GM12878 (cell line): ENCODE data around the gene MACROD2. TPM values are rescaled to one million over a fixed set of nuclear protein-coding genes. Genes with fewer than 3 reads are reported as not detected.

ENCODE experiments used
- ATAC-seq: fragments of 200-7000 bp; cut with Tn5 transposase; 3 replicates; pipeline ENCODE4 v1.9.1; 2020; ENCODE audit warnings: mild to moderate bottlenecking, moderate library complexity
- BruUV-seq: library from RNA; stranded (reverse); fragments of 400-500 nt; replicated peaks from 2 replicates; lab custom pipeline; 2021; lab: Mats Ljungman, UMichigan
- CTCF ChIA-PET: fragments of 300-600 bp; sonication (Branson Sonifier 250); formaldehyde crosslinking; extraction: SDS; loops from one replicate; lab custom pipeline; 2021; ENCODE audit warnings: inconsistent platforms; lab: Yijun Ruan, JAX
- POLR2A ChIA-PET: fragments of 350-600 bp; formaldehyde crosslinking; extraction: SDS; loops from one replicate; lab custom pipeline; 2021; ENCODE audit warnings: inconsistent platforms; lab: Charles Lee
- RAD21 ChIA-PET: fragments of 300-600 bp; sonication (Branson Sonifier 250); formaldehyde crosslinking; loops from one replicate; lab custom pipeline; 2023; ENCODE audit warnings: antibody characterized with exemption; ENCODE audit not compliant: unreplicated experiment; lab: Charles Lee
- SMC1A ChIA-PET: fragments of 300-600 bp; sonication (Branson Sonifier 250); formaldehyde crosslinking; loops from one replicate; lab custom pipeline; 2023; ENCODE audit not compliant: unreplicated experiment, uncharacterized antibody; lab: Charles Lee
- DNase-seq: peaks from one replicate; pipeline ENCODE4 v3.0.0-alpha.2; 2011; ENCODE audit warnings: low read depth, low spot score
- FAIRE-seq: peaks from 3 replicates; lab custom pipeline; 2011; peaks lifted over from hg19 to GRCh38; lab: Jason Lieb, UNC
- H2AFZ ChIP-seq: 2 replicates; pipeline ENCODE4 v1.6.0; 2011; ENCODE audit warnings: low read depth, low read length, control low read depth; ENCODE audit not compliant: control insufficient read depth
- H3K27ac ChIP-seq: 2 replicates; pipeline ENCODE4 v1.5.1; 2011; ENCODE audit warnings: control low read depth; ENCODE audit not compliant: control insufficient read depth, insufficient read depth
- H3K27me3 ChIP-seq, 2 experiments: replicated peaks in 1 of 2; 2 replicates each; pipeline versions ENCODE4 v1.6.0 to v1.6.1; 2011; ENCODE audit warnings: low read length in 1 of 2; ENCODE audit not compliant: control insufficient read depth in 2 of 2, insufficient read depth in 2 of 2
- H3K36me3 ChIP-seq, 2 experiments: 2 replicates each; pipeline ENCODE4 v1.5.1; 2011; ENCODE audit warnings: low read length in 1 of 2; ENCODE audit not compliant: control insufficient read depth in 2 of 2, insufficient read depth in 2 of 2
- H3K4me1 ChIP-seq: 2 replicates; pipeline ENCODE4 v1.6.1; 2011; ENCODE audit warnings: mild to moderate bottlenecking, low read length, moderate library complexity, mixed read lengths; ENCODE audit not compliant: control insufficient read depth, insufficient read depth
- H3K4me2 ChIP-seq: 2 replicates; pipeline ENCODE4 v1.6.0; 2011; ENCODE audit warnings: control low read depth; ENCODE audit not compliant: control insufficient read depth, insufficient read depth
- H3K4me3 ChIP-seq: fragments of 200-600 bp; sonication (generic); 2 replicates; pipeline ENCODE4 v1.5.1; 2016
- H3K79me2 ChIP-seq: 2 replicates; pipeline ENCODE4 v1.6.0; 2011; ENCODE audit warnings: low read length; ENCODE audit not compliant: control insufficient read depth, insufficient read depth
- H3K9ac ChIP-seq: 2 replicates; pipeline ENCODE4 v1.8.0; 2011; ENCODE audit warnings: low read length, control low read depth, mixed read lengths; ENCODE audit not compliant: control insufficient read depth, insufficient read depth
- H3K9me3 ChIP-seq: replicated peaks from 3 replicates; pipeline ENCODE4 v1.5.1; 2011; ENCODE audit warnings: mild to moderate bottlenecking, low read length; ENCODE audit not compliant: control insufficient read depth, insufficient read depth
- H4K20me1 ChIP-seq: 2 replicates; pipeline ENCODE4 v1.6.0; 2011; ENCODE audit not compliant: control insufficient read depth, insufficient read depth
- ATF7 ChIP-seq: fragments of 450-650 bp; IDR thresholded peaks from 2 replicates; pipeline ENCODE4 v1.6.1; 2016; ENCODE audit warnings: low read depth, mild to moderate bottlenecking
- CHD2 ChIP-seq: IDR thresholded peaks from 2 replicates; pipeline ENCODE4 v1.6.1; 2011; ENCODE audit warnings: low read depth, low read length, improper control_type of control experiment, borderline replicate concordance
- EZH2 ChIP-seq: IDR thresholded peaks from 2 replicates; pipeline ENCODE4 v1.6.1; 2012; ENCODE audit warnings: low read depth, mild to moderate bottlenecking, control low read depth, inconsistent platforms, low read length, borderline replicate concordance; ENCODE audit not compliant: control insufficient read depth
- JUND ChIP-seq: IDR thresholded peaks from 2 replicates; pipeline ENCODE4 v1.6.1; 2012; ENCODE audit warnings: low read depth, mild to moderate bottlenecking, low read length, improper control_type of control experiment, moderate library complexity
- KLF5 ChIP-seq: fragments of 450-650 bp; IDR thresholded peaks from 2 replicates; pipeline ENCODE4 v1.6.1; 2014; ENCODE audit warnings: mild to moderate bottlenecking; ENCODE audit not compliant: partially characterized antibody
- NFXL1 ChIP-seq: fragments of 450-650 bp; IDR thresholded peaks from 2 replicates; pipeline ENCODE4 v1.6.1; 2017; ENCODE audit warnings: antibody characterized with exemption, mild to moderate bottlenecking, borderline replicate concordance
- NR2F1 ChIP-seq: fragments of 450-650 bp; conservative IDR thresholded peaks from 2 replicates; pipeline ENCODE4 v1.6.1; 2017; ENCODE audit warnings: mild to moderate bottlenecking
- PAX5 ChIP-seq: IDR thresholded peaks from 2 replicates; pipeline ENCODE4 v1.6.1; 2011; ENCODE audit warnings: low read depth, low read length, borderline replicate concordance
- PBX3 ChIP-seq: IDR thresholded peaks from 2 replicates; pipeline ENCODE4 v1.6.1; 2011; ENCODE audit warnings: mild to moderate bottlenecking, low read depth, low read length, moderate library complexity; ENCODE audit not compliant: insufficient replicate concordance
- POLR2AphosphoS2 ChIP-seq: IDR thresholded peaks from 2 replicates; pipeline ENCODE4 v1.6.1; 2011; ENCODE audit warnings: low read depth, mild to moderate bottlenecking, low read length, improper control_type of control experiment, moderate library complexity
- SMAD1 ChIP-seq: fragments of 450-650 bp; IDR thresholded peaks from 2 replicates; pipeline ENCODE4 v1.6.1; 2018; ENCODE audit warnings: mild to moderate bottlenecking, low read depth; ENCODE audit not compliant: partially characterized antibody
- SUPT20H ChIP-seq: IDR thresholded peaks from 2 replicates; pipeline ENCODE4 v1.6.1; 2011; ENCODE audit warnings: low read depth, mild to moderate bottlenecking, low read length, moderate library complexity, borderline replicate concordance; ENCODE audit not compliant: control insufficient read depth
- YBX1 ChIP-seq: fragments of 450-650 bp; IDR thresholded peaks from 2 replicates; pipeline ENCODE4 v1.6.1; 2016; ENCODE audit warnings: antibody characterized with exemption
- ZBTB4 ChIP-seq: fragments of 450-650 bp; formaldehyde crosslinking; IDR thresholded peaks from 2 replicates; pipeline ENCODE4 v1.4.0; 2022; ENCODE audit warnings: mild to moderate bottlenecking, moderate library complexity
- WGBS: methylation state at CpG from one replicate; pipeline ENCODE4 v1.1.6; 2016; ENCODE audit warnings: low lambda C conversion rate; ENCODE audit not compliant: insufficient replicate concordance, insufficient coverage; ENCODE audit errors: missing lambda C conversion rate; 5-methylcytosine and 5-hydroxymethylcytosine counted together
- in situ Hi-C: fragments of 300-500 bp; cut with MboI; formaldehyde crosslinking; loops from 9 replicates; pipeline ENCODE4 v1.14.3; 2018; ENCODE audit warnings: mixed read lengths
- intact Hi-C: fragments of 100-400 bp; cut with micrococcal nuclease; formaldehyde crosslinking; loops from one replicate; pipeline ENCODE4 v1.14.2; 2022; ENCODE audit not compliant: unreplicated experiment
- polyA plus RNA-seq, 11 experiments: library from polyadenylated mRNA; depleted of rRNA in 4 of 11; unstranded in 6 of 11; stranded (reverse) in 5 of 11; fragments of >200 nt; fragmentation: Nextera tagmentation in 4 of 11; fragmentation: Illumina TruSeq in 1 of 11; extraction: Ambion mirVana in 4 of 11; extraction: Trizol in 1 of 11; gene quantifications; 1 replicate in 1 of 11; 2 replicates in 10 of 11; pipeline versions ENCODE4 v1.2.1 to v1.2.3, GENCODE V29; 2011 to 2016; ENCODE audit warnings: inconsistent platforms in 2 of 11, missing spikeins in 2 of 11, low read depth in 1 of 11
- total RNA-seq, 4 experiments: library from RNA; depleted of rRNA in 3 of 4; stranded (reverse); fragments of >200 nt in 3 of 4; fragmentation: Illumina TruSeq in 1 of 4; extraction: Trizol in 1 of 4; gene quantifications; 2 replicates each; pipeline versions ENCODE4 v1.2.1 to v1.2.3, GENCODE V29; 2013 to 2021

MACROD2 gene
- total and polyA plus RNA-seq, 10 of the 15 experiments (the other 5 are each of a cell fraction or from before 2014, with no cell fraction given), result 1.1 to 21.5 (median 2.2) TPM

- TF ChIP-seq PAX5 (no peak), ZBTB4 (CRISPR knock-in tag) (no peak), YBX1 (no peak), SUPT20H (no peak), SMAD1 (no peak), JUND (no peak), ATF7 (no peak), NR2F1 (no peak), CHD2 (no peak), EZH2 (no peak), NFXL1 (no peak), PBX3 (no peak), KLF5 (no peak), POLR2AphosphoS2 (no peak)
- POLR2A ChIA-PET, result no interaction called here
- no peak overlapping the region for H3K4me3 ChIP-seq
Measured at GRCh38 chr20:14412065-14412681, 416.9 kb downstream of the MACROD2 start.

More at GRCh38 chr20:14412065-14412681, 416.9 kb downstream of the MACROD2 start:
- BruUV-seq, result no TSS peak
- ATAC-seq (no peak), FAIRE-seq (no peak), DNase-seq (no peak)
- Histone ChIP-seq H3K9me3 (no peaks in the 10 kb centered on the region), H3K27ac (no peak overlapping the region), H3K36me3 (no peaks in the 10 kb centered on the region), H2AFZ (no peak overlapping the region), H3K9ac (no peak overlapping the region), H3K27me3 (no peaks in the 10 kb centered on the region), H4K20me1 (no peaks in the 10 kb centered on the region), H3K79me2 (no peaks in the 10 kb centered on the region), H3K4me2 (no peak overlapping the region), H3K4me1 (no peaks in the 10 kb centered on the region)
- ChIA-PET CTCF (no interaction called here), SMC1A (no interaction called here), RAD21 (no interaction called here)
- 18% methylated on average over 5 of the region's 5 CpGs for WGBS
- intact Hi-C loops, result no loop called here
- in situ Hi-C loops, result no loop called here
